IPS DF 19.7 (cell line): ENCODE measurements around the gene CYTH4.

ENCODE experiments used
- DNase-seq: peaks from one replicate; pipeline ENCODE4 v3.0.0-alpha.2; 2013; ENCODE audit warnings: low read depth, low spot score

Gene CYTH4

GRCh38 chr22:37329238-37330140 is 47.2 kb downstream of the CYTH4 start:
- no peak for DNase-seq

GRCh38 chr22:37330200-37331033 is 48.1 kb downstream of the CYTH4 start:
- peak; percentile 96 for DNase-seq

- no peak for DNase-seq
Observed at GRCh38 chr22:37331034-37331428, 48.7 kb downstream of the CYTH4 start.

GRCh38 chr22:37331856-37332536 is 49.7 kb downstream of the CYTH4 start:
- DNase-seq: no peak

- no peak for DNase-seq
Observed at GRCh38 chr22:37333724-37334460, 51.6 kb downstream of the CYTH4 start.

GRCh38 chr22:37334461-37334858 is 52.2 kb downstream of the CYTH4 start:
- DNase-seq: no peak

DNA sequence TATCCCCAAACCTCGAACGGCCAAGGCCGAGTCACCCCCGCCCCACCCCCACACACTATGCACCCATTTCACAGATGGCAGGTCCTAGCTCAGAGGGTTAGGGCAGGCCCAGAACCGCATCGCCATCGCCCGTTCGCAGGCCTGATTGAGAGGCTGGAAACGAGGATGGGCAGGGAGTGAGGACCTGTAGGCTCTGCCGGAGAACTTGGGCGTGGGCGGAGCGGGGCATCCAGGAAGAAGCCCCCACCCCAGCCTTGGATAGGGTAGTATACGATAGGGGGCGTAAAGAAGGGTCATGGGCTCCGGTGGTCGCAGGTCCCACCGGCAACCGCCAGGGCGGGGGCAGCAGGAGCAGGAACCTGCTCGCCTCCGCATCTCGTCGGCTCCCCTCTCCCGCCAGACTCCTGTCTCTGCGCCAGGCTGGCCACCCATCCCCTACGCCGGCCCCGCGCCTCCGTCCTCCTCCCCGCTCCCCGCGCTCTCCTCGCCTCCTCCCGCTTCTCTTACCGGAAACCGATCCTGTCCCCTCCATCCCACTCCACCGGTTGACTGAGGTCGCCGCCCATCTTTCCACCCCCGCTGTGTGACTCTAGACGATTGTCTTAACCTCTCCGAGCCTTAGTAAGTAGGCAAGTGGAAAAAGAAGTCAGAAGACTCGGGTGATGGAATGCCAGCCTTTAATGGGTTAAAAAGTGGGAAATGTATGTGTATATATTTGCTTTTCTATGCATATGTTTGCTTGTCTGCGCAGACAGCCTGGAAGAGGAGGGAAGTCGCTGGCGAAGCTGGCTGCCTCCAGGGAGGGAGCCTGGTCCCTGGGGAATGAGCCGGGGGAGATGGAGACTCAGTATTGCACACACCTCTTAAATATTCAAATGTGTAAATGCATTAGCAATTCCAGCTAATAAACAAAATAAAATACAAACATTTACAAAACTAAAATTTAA is 52.8 kb downstream of the CYTH4 start:
- no peak for DNase-seq

DNA sequence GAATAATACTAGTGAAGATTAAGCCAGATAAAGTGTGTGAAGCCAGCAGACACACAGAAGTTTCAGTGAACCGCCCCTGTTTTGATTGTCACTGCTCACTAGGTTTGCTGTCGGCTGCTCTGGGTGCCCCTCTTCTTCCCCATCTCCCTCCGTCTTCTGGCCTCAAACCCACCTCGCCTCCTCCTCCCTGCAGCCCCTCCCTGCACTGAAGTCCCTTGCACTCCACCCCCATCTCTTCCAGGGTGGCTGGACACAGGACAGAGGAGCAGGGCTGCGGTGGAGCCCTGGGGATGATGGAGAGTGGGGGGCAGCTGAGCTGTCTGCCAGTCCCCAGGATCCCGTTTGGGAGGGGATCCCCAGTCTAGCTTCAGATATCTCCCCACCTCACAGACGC is 53.5 kb downstream of the CYTH4 start:
- no peak for DNase-seq

DNA sequence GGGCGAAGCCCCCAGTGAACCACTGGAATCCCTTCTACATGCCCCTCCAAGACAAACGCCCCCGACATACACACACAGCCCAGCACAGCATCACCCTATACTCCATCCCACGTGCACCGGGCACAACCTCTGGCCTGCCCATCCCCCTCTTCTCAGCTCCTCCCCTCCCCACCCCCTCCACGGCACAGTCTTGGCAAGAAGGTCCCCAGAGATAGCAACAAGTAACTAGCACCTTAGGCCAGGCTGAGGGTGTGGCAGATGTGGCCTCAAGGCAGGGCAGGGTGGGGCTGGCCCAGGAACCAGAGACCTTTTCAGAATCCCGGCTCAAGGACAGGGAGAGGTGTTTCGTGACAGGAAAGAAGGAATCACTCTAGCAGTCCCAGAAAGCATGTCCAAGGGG is 54.3 kb downstream of the CYTH4 start:
- DNase-seq: no peak

- DNase-seq: no peak
Observed at GRCh38 chr22:37337204-37337943, 55.1 kb downstream of the CYTH4 start.

DNA sequence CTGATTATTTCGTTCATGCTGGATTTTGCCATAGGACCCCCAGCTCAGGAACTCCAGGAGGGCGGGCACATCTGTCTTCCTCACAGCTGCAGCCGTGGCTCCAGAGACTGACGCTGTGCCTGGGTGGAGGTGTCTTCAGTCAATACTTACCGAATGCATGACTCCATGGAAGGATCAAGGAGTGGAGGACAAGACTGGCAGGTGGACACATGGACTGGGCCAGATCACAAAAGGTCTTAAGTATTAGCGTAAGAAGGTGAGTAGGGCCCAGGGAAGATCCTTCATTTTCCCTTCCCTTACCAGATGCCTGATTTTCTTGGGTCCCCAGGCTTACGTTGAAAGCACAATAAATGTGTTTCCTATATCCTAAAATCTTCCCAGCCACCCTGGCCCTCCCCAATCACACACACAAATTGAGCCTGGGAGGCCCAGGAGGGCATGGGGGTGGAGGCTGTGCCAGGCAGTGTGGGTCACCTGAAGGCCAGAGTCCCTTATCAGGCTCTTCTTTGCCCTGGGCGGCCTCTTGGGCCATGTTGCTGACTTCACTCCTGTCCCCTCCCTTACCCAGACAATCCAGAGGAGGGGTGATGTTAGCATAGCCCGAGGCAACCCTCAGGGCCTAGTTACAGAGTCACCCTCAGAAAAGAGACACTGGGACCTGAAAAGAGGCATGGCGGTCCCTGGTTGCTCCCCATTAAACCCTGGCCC is 56.4 kb downstream of the CYTH4 start:
- no peak for DNase-seq

DNA sequence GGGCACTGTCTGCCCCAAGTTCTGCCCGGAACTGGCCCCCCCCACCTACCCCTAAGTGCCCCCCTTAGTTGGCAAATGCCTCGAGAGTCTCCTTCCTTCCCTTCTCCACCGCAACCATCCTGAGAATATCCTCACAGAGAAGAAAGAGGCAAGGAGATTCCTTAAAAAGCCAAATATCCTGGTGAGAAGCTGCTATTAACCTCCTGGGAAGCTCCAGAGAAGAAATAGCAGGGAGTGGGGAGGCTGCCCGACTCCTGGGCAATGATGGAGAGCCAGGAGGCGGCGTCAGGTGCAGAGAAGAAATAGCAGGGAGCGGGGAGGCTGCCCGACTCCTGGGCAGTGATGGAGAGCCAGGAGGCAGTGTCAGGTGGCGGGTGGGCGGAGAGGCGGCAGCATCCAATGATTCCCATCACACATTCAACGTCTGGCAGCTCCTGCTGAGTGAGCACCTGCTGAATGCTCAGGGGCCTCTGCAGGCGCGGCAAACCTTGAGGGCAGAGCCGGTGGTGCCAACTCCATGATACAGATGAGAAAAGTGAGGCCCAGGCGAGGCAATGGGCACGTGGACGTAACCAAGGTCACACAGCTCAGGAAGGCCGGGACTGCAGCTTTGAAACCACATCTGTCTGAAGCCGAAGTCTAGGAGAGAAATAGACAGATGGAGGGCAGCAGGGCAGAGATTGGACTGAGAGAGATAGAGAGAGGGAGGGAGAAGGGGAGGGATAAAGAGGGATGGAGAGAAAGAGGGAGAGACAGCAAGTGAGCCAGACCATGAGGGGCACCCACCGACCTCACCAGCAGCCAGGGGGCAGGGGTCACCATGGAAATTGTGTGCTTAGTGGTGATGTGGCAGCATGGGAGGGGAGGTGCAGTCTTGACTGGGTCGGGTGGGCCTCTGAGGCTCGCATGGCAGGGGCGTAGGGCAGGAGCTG is 58.3 kb downstream of the CYTH4 start:
- no peak for DNase-seq

- no peak for DNase-seq
Observed at GRCh38 chr22:37342065-37342464, 59.8 kb downstream of the CYTH4 start.

DNA sequence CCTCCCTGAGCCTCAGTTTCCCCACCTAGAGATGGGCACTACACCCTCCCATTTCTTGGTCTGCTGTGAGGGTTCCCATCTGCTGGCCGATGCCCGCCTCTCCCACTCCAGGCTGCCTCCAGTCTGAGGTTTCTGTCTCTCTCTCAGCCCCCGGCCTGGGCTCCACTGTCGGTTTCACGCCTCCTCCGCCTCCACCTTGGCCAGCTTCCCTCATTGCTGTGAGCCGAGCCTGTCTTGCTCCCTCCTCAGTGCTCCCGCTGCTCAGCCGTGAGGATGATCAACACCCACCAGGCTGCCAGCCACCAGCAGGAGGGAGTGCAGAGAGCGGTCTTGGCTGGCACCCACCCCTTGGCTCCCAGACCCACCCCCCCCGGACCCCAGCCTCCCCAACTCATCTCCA is 61.0 kb downstream of the CYTH4 start:
- no peak for DNase-seq

GRCh38 chr22:37343863-37344734 is 61.8 kb downstream of the CYTH4 start:
- DNase-seq: no peak

GRCh38 chr22:37344735-37345449 is 62.6 kb downstream of the CYTH4 start:
- no peak for DNase-seq
